HepG2 (cell line): ENCODE data around the gene SIGLEC1. TPM values are rescaled to one million over a fixed set of nuclear protein-coding genes. Genes with fewer than 3 reads are reported as not detected.

Source experiments
- ATF3 ChIP-seq: sonication (generic); formaldehyde crosslinking; IDR thresholded peaks from 2 replicates; pipeline ENCODE4 v1.4.0; 2020; ENCODE audit warnings: missing genetic modification reagents
- CCAR2 ChIP-seq: fragments of 200-400 bp; formaldehyde crosslinking; optimal IDR thresholded peaks from 2 replicates; pipeline ENCODE3; 2018; ENCODE audit warnings: low read depth, mild to moderate bottlenecking, low read length, moderate library complexity
- GATA4 ChIP-seq: sonication (generic); IDR thresholded peaks from 2 replicates; pipeline ENCODE4 v1.6.1; 2016; ENCODE audit warnings: antibody characterized with exemption, low read depth, borderline replicate concordance
- MAFF ChIP-seq: IDR thresholded peaks from 2 replicates; pipeline ENCODE4 v1.6.1; 2011; ENCODE audit warnings: low read depth, low read length, improper control_type of control experiment
- NFE2L1 ChIP-seq: sonication (generic); formaldehyde crosslinking; IDR thresholded peaks from 2 replicates; pipeline ENCODE4 v1.4.0; 2020; ENCODE audit warnings: missing genetic modification reagents, mild to moderate bottlenecking, borderline replicate concordance
- NKX3-1 ChIP-seq: sonication (generic); formaldehyde crosslinking; IDR thresholded peaks from 2 replicates; pipeline ENCODE4 v1.5.0; 2020; ENCODE audit warnings: missing genetic modification reagents
- RXRB ChIP-seq: IDR thresholded peaks from 2 replicates; pipeline ENCODE4 v1.6.1; 2016; ENCODE audit warnings: borderline replicate concordance, missing genetic modification reagents, missing compliant biosample characterization
- SIX4 ChIP-seq: sonication (generic); formaldehyde crosslinking; IDR thresholded peaks from 2 replicates; pipeline ENCODE4 v1.4.0; 2020; ENCODE audit warnings: missing genetic modification reagents
- SRY ChIP-seq: sonication (generic); formaldehyde crosslinking; IDR thresholded peaks from 2 replicates; pipeline ENCODE4 v1.8.0; 2022; ENCODE audit warnings: mild to moderate bottlenecking, missing genetic modification reagents
- XBP1 ChIP-seq: sonication (generic); formaldehyde crosslinking; IDR thresholded peaks from 2 replicates; pipeline ENCODE4 v1.5.0; 2020; ENCODE audit warnings: missing genetic modification reagents
- ZBTB38 ChIP-seq: sonication (generic); formaldehyde crosslinking; IDR thresholded peaks from 2 replicates; pipeline ENCODE4 v1.5.1; 2020; ENCODE audit warnings: mild to moderate bottlenecking, missing genetic modification reagents
- ZBTB40 ChIP-seq, 2 experiments: fragments of 450-650 bp in 1 of 2; sonication (generic) in 1 of 2; formaldehyde crosslinking in 1 of 2; IDR thresholded peaks; 2 replicates each; pipeline versions ENCODE4 v1.6.1 to v1.8.0; 2016 to 2022; ENCODE audit warnings: antibody characterized with exemption in 1 of 2, mild to moderate bottlenecking in 1 of 2, missing genetic modification reagents in 1 of 2
- ZFP36L2 ChIP-seq: sonication (generic); formaldehyde crosslinking; IDR thresholded peaks from 2 replicates; pipeline ENCODE4 v1.4.0; 2020; ENCODE audit warnings: missing genetic modification reagents
- ZFP82 ChIP-seq: sonication (generic); formaldehyde crosslinking; IDR thresholded peaks from 2 replicates; pipeline ENCODE4 v1.5.1; 2020; ENCODE audit warnings: mild to moderate bottlenecking, missing genetic modification reagents, borderline replicate concordance
- ZNF207 ChIP-seq: fragments of 450-650 bp; IDR thresholded peaks from 2 replicates; pipeline ENCODE4 v1.6.1; 2016; ENCODE audit warnings: antibody characterized with exemption, borderline replicate concordance
- ZNF24 ChIP-seq: fragments of 450-650 bp; IDR thresholded peaks from 2 replicates; pipeline ENCODE4 v1.6.1; 2017; ENCODE audit warnings: antibody characterized with exemption, mild to moderate bottlenecking
- ZNF607 ChIP-seq: sonication (generic); formaldehyde crosslinking; IDR thresholded peaks from 2 replicates; pipeline ENCODE4 v1.5.1; 2020; ENCODE audit warnings: missing genetic modification reagents, mild to moderate bottlenecking, borderline replicate concordance
- ZNF629 ChIP-seq: sonication (generic); formaldehyde crosslinking; conservative IDR thresholded peaks from 2 replicates; pipeline ENCODE4 v1.5.0; 2020; ENCODE audit warnings: missing genetic modification reagents
- ZNF800 ChIP-seq: sonication (generic); formaldehyde crosslinking; IDR thresholded peaks from 2 replicates; pipeline ENCODE4 v1.4.0; 2020; ENCODE audit warnings: missing genetic modification reagents
- polyA plus RNA-seq, 8 experiments: library from polyadenylated mRNA; depleted of rRNA in 3 of 8; stranded (reverse) in 7 of 8; unstranded in 1 of 8; fragments of >200 nt; fragmentation: Illumina TruSeq in 4 of 8; extraction: Trizol in 4 of 8; gene quantifications; 2 replicates each; pipeline versions ENCODE4 v1.2.1 to v1.2.3, GENCODE V29; 2011 to 2016; ENCODE audit warnings: low read depth in 4 of 8, missing spikeins in 1 of 8, mixed read lengths in 1 of 8; ENCODE audit not compliant: insufficient read depth in 1 of 8
- total RNA-seq, 5 experiments: library from RNA; depleted of rRNA; stranded (reverse); fragments of >200 nt; fragmentation: Illumina TruSeq; extraction: Trizol; gene quantifications; 2 replicates each; pipeline ENCODE4 v1.2.3, GENCODE V29; 2016; ENCODE audit warnings: low read depth in 1 of 5

SIGLEC1 gene
- total and polyA plus RNA-seq, 2 of the 13 experiments (the other 11 are each of a cell fraction or from before 2014, with no cell fraction given) = 0.01 TPM; not detected in 1

- no peak for TF ChIP-seq ZBTB40 (IDR thresholded peaks at IDR 0.05)
- no peak for TF ChIP-seq ZBTB40 (CRISPR knock-in tag; IDR thresholded peaks at IDR 0.05)
- TF ChIP-seq MAFF = no peak
- no peak for TF ChIP-seq ZNF629
- no peak for TF ChIP-seq ZNF207
- no peak for TF ChIP-seq NKX3-1 (CRISPR knock-in tag)
- no peak for TF ChIP-seq ZNF800
- no peak for TF ChIP-seq CCAR2
- no peak for TF ChIP-seq RXRB
- no peak for TF ChIP-seq ZFP82 (CRISPR knock-in tag)
- no peak for TF ChIP-seq ATF3 (CRISPR knock-in tag)
- TF ChIP-seq ZBTB38 (CRISPR knock-in tag) = no peak
- TF ChIP-seq NFE2L1 (CRISPR knock-in tag) = no peak
- TF ChIP-seq ZNF607 (CRISPR knock-in tag) = no peak
- no peak for TF ChIP-seq ZNF24
- no peak for TF ChIP-seq XBP1 (CRISPR knock-in tag)
- no peak for TF ChIP-seq SIX4
- TF ChIP-seq GATA4 = no peak
- no peak for TF ChIP-seq SRY (CRISPR knock-in tag)
- no peak for TF ChIP-seq ZFP36L2
Measured at GRCh38 chr20:3753098-3753497, 40.7 kb upstream of the SIGLEC1 start (continued).
